H9 (cell line): ENCODE data around the gene TGFB3. TPM values are rescaled to one million over a fixed set of nuclear protein-coding genes. Genes with fewer than 3 reads are reported as not detected.

Source experiments
- DNase-seq: peaks from one replicate; pipeline ENCODE4 v3.0.0-alpha.2; 2017
- H2AFZ ChIP-seq: one replicate; pipeline ENCODE4 v1.6.1; 2013; ENCODE audit warnings: mild to moderate bottlenecking, low read length, control low read depth, moderate library complexity
- H2AK5ac ChIP-seq: 2 replicates; pipeline ENCODE4 v1.6.1; 2013; ENCODE audit warnings: low read length, control low read depth, mixed read lengths; ENCODE audit not compliant: insufficient read length
- H2BK120ac ChIP-seq: one replicate; pipeline ENCODE4 v1.6.1; 2013; ENCODE audit warnings: low read depth, mild to moderate bottlenecking, low read length, control low read depth, inconsistent platforms; ENCODE audit not compliant: poor library complexity, severe bottlenecking
- H2BK12ac ChIP-seq: 2 replicates; pipeline ENCODE4 v1.6.1; 2013; ENCODE audit warnings: low read length, control low read depth, mixed read lengths, low read depth; ENCODE audit not compliant: insufficient read length
- H2BK15ac ChIP-seq: 2 replicates; pipeline ENCODE4 v1.6.1; 2013; ENCODE audit warnings: low read depth, low read length, control low read depth
- H2BK20ac ChIP-seq: one replicate; pipeline ENCODE4 v1.6.1; 2013; ENCODE audit warnings: low read depth, mild to moderate bottlenecking, low read length, control low read depth, inconsistent platforms; ENCODE audit not compliant: poor library complexity, severe bottlenecking
- H2BK5ac ChIP-seq: 2 replicates; pipeline ENCODE4 v1.6.1; 2013; ENCODE audit warnings: low read length, control low read depth, mixed read lengths; ENCODE audit not compliant: insufficient read length
- H3K14ac ChIP-seq: 2 replicates; pipeline ENCODE4 v1.6.1; 2013; ENCODE audit warnings: low read length, control low read depth; ENCODE audit not compliant: insufficient read depth
- H3K18ac ChIP-seq: 2 replicates; pipeline ENCODE4 v1.6.1; 2013; ENCODE audit warnings: low read depth, mild to moderate bottlenecking, mixed read lengths, low read length, control low read depth; ENCODE audit not compliant: insufficient read length
- H3K23ac ChIP-seq: 2 replicates; pipeline ENCODE4 v1.6.1; 2013; ENCODE audit warnings: low read length, control low read depth, mixed read lengths, low read depth; ENCODE audit not compliant: insufficient read length
- H3K23me2 ChIP-seq: 2 replicates; pipeline ENCODE4 v1.6.1; 2013; ENCODE audit warnings: low read depth, mild to moderate bottlenecking, mixed read lengths, low read length, control low read depth; ENCODE audit not compliant: insufficient read length, poor library complexity, severe bottlenecking
- H3K27ac ChIP-seq: 2 replicates; pipeline ENCODE4 v1.5.1; 2013; ENCODE audit warnings: low read length, control low read depth, mixed read lengths, low read depth; ENCODE audit not compliant: insufficient read length
- H3K27me3 ChIP-seq: 2 replicates; pipeline ENCODE4 v1.6.1; 2013; ENCODE audit warnings: low read length, control low read depth, inconsistent platforms; ENCODE audit not compliant: insufficient read depth
- H3K4ac ChIP-seq: 2 replicates; pipeline ENCODE4 v1.6.1; 2013; ENCODE audit warnings: low read depth, mild to moderate bottlenecking, control low read depth, inconsistent platforms, low read length, moderate library complexity
- H3K4me1 ChIP-seq: 2 replicates; pipeline ENCODE4 v1.6.1; 2013; ENCODE audit warnings: low read length, control low read depth, inconsistent platforms; ENCODE audit not compliant: insufficient read depth
- H3K4me2 ChIP-seq: 2 replicates; pipeline ENCODE4 v1.6.1; 2013; ENCODE audit warnings: low read length, control low read depth, mixed read lengths; ENCODE audit not compliant: insufficient read length, insufficient read depth
- H3K56ac ChIP-seq: 2 replicates; pipeline ENCODE4 v1.6.1; 2013; ENCODE audit warnings: low read depth, mild to moderate bottlenecking, mixed read lengths, low read length, control low read depth; ENCODE audit not compliant: insufficient read length
- H3K79me1 ChIP-seq: 2 replicates; pipeline ENCODE4 v1.6.1; 2013; ENCODE audit warnings: low read depth, mild to moderate bottlenecking, moderate library complexity, low read length, control low read depth, inconsistent platforms; ENCODE audit not compliant: insufficient read depth, poor library complexity, severe bottlenecking
- H3K79me2 ChIP-seq: 2 replicates; pipeline ENCODE4 v1.6.1; 2013; ENCODE audit warnings: low read length, control low read depth, inconsistent platforms; ENCODE audit not compliant: insufficient read depth
- H3K9ac ChIP-seq: 2 replicates; pipeline ENCODE4 v1.6.1; 2013; ENCODE audit warnings: low read length, control low read depth, mixed read lengths; ENCODE audit not compliant: insufficient read length; ENCODE audit errors: extremely low read depth
- H3K9me3 ChIP-seq: one replicate; pipeline ENCODE4 v1.6.1; 2013; ENCODE audit warnings: low read depth, low read length, inconsistent platforms; ENCODE audit not compliant: control insufficient read depth
- H3T11ph ChIP-seq: one replicate; pipeline ENCODE4 v1.6.1; 2013; ENCODE audit warnings: mild to moderate bottlenecking, low read length, control low read depth, inconsistent platforms
- H4K20me1 ChIP-seq: one replicate; pipeline ENCODE4 v1.6.1; 2013; ENCODE audit not compliant: control insufficient read depth, insufficient read length, insufficient read depth
- H4K5ac ChIP-seq: 2 replicates; pipeline ENCODE4 v1.6.1; 2013; ENCODE audit warnings: low read depth, mild to moderate bottlenecking, mixed read lengths, low read length, control low read depth; ENCODE audit not compliant: insufficient read length
- H4K8ac ChIP-seq: replicated peaks from 2 replicates; pipeline ENCODE4 v1.6.1; 2013; ENCODE audit warnings: low read length, control low read depth, mixed read lengths, low read depth; ENCODE audit not compliant: insufficient read length
- H4K91ac ChIP-seq: 2 replicates; pipeline ENCODE4 v1.6.1; 2013; ENCODE audit warnings: low read depth, mild to moderate bottlenecking, moderate library complexity, mixed read lengths, low read length, control low read depth; ENCODE audit not compliant: insufficient read length
- H3K27ac Mint-ChIP-seq, 3 experiments: 2 replicates in 2 of 3; 3 replicates in 1 of 3; pipeline ENCODE4 v1.8.0; 2020 to 2021; ENCODE audit warnings: mixed read lengths in 3 of 3, mild to moderate bottlenecking in 1 of 3, moderate library complexity in 1 of 3
- H3K27me3 Mint-ChIP-seq: 2 replicates; pipeline ENCODE4 v1.8.0; 2021; ENCODE audit warnings: low read depth, mild to moderate bottlenecking, moderate library complexity, mixed read lengths
- H3K36me3 Mint-ChIP-seq, 3 experiments: 2 replicates in 2 of 3; 3 replicates in 1 of 3; pipeline ENCODE4 v1.8.0; 2020 to 2021; ENCODE audit warnings: low read depth in 3 of 3, mixed read lengths in 3 of 3; ENCODE audit not compliant: insufficient read depth in 1 of 3
- H3K4me1 Mint-ChIP-seq, 2 experiments: 2 replicates each; pipeline ENCODE4 v1.8.0; 2020; ENCODE audit warnings: mixed read lengths in 2 of 2
- H3K4me3 Mint-ChIP-seq, 2 experiments: 2 replicates in 1 of 2; 3 replicates in 1 of 2; pipeline ENCODE4 v1.8.0; 2020 to 2021; ENCODE audit warnings: mild to moderate bottlenecking in 2 of 2, mixed read lengths in 2 of 2, moderate library complexity in 1 of 2
- H3K9me3 Mint-ChIP-seq, 2 experiments: 2 replicates in 1 of 2; 3 replicates in 1 of 2; pipeline ENCODE4 v1.8.0; 2020; ENCODE audit warnings: mild to moderate bottlenecking in 2 of 2, mixed read lengths in 2 of 2, moderate library complexity in 1 of 2
- WGBS: extraction: QIAGEN DNeasy Blood & Tissue Kit; methylation state at CpG from one replicate; pipeline ENCODE4 v1.1.7; 2013; ENCODE audit warnings: missing lambda C conversion rate, low lambda C conversion rate, mixed read lengths; ENCODE audit not compliant: insufficient read length; ENCODE audit errors: extremely low coverage; 5-methylcytosine and 5-hydroxymethylcytosine counted together
- total RNA-seq: library from RNA; stranded (reverse); gene quantifications from 2 replicates; pipeline ENCODE4 v1.2.1, GENCODE V29; 2021
- TF ChIP-seq, protein P1 (sequence below): fragments of 200-600 bp; sonication (generic); conservative IDR thresholded peaks from 3 replicates; pipeline ENCODE4 v1.8.0; 2021; ENCODE audit warnings: antibody characterized with exemption, mild to moderate bottlenecking

TGFB3 gene
- total RNA-seq, 1 experiment from 2014 or later = 0.37 TPM

DNA sequence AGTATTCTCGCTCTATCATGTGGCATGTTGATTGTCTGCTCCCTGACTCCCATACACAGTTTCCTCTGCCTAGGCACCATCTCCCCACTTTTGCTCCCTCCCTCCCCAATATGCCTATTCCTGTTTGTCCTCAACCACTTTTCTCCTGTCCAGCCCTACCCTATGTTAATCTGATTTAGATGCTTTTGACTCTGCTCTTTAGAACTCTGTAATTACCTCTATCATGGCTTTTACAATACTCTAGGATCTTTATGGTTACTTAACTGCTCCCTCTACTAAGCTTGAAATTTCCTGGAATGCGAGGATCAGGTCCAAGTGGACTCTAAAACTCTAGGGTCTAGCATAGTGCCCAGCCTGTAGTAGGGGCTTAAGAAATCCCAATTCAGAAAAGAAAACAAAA, 68.6 kb downstream of the TGFB3 start:
- Histone ChIP-seq H2BK20ac (no peak overlapping the region), H2BK15ac (no peak overlapping the region), H3K4me2 (no peak overlapping the region), H2BK5ac (no peak overlapping the region), H3K79me2 (no peaks in the 10 kb centered on the region), H3K9ac (no peak overlapping the region), H3T11ph (no peak overlapping the region), H3K79me1 (no peaks in the 10 kb centered on the region), H3K4me1 (no peaks in the 10 kb centered on the region; the same call in 1 of the 2 replicates), H3K4ac (no peak overlapping the region), H3K9me3 (no peaks in the 10 kb centered on the region), H4K8ac (no peak overlapping the region), H2BK12ac (no peak overlapping the region), H3K18ac (no peak overlapping the region), H4K20me1 (no peaks in the 10 kb centered on the region), H3K14ac (no peak overlapping the region), H2BK120ac (no peak overlapping the region), H3K23me2 (no peaks in the 10 kb centered on the region), H3K23ac (no peak overlapping the region), H2AK5ac (no peak overlapping the region), H4K5ac (no peak overlapping the region), H3K27me3 (no peaks in the 10 kb centered on the region), H3K56ac (no peak overlapping the region), H3K27ac (no peak overlapping the region), H4K91ac (no peak overlapping the region), H2AFZ (no peak overlapping the region)
- TF ChIP-seq, protein P1, sequence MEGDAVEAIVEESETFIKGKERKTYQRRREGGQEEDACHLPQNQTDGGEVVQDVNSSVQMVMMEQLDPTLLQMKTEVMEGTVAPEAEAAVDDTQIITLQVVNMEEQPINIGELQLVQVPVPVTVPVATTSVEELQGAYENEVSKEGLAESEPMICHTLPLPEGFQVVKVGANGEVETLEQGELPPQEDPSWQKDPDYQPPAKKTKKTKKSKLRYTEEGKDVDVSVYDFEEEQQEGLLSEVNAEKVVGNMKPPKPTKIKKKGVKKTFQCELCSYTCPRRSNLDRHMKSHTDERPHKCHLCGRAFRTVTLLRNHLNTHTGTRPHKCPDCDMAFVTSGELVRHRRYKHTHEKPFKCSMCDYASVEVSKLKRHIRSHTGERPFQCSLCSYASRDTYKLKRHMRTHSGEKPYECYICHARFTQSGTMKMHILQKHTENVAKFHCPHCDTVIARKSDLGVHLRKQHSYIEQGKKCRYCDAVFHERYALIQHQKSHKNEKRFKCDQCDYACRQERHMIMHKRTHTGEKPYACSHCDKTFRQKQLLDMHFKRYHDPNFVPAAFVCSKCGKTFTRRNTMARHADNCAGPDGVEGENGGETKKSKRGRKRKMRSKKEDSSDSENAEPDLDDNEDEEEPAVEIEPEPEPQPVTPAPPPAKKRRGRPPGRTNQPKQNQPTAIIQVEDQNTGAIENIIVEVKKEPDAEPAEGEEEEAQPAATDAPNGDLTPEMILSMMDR = no peak
- Mint-ChIP-seq H3K9me3 (no peaks in the 10 kb centered on the region), H3K36me3 (no peaks in the 10 kb centered on the region; a peak in 1 of 7 replicates), H3K4me1 (peaks cover 28 to 36% of the 10 kb centered on the region in 2 experiments), H3K4me3 (no peak overlapping the region), H3K27me3 (no peaks in the 10 kb centered on the region), H3K27ac (peak overlapping the region in 1 of 3 experiments; percentile 6; a peak in 1 of 7 replicates)
- DNase-seq = no peak
- WGBS = no CpG with 5 or more reads among the region's 2 CpGs
